ENCODE results near the gene RAD51B. TPM values are rescaled to one million over a fixed set of nuclear protein-coding genes. Genes with fewer than 3 reads are reported as not detected.

RAD51B gene
- total and polyA plus RNA-seq, 2 donors (not counting 1 experiment from before 2014, with no cell fraction given) = 4.6 to 16.3 TPM

- no peak for TF ChIP-seq EZH2 (IDR thresholded peaks at IDR 0.05; ENCODE audit: low read length, missing control alignments)
- TF ChIP-seq, protein P1, sequence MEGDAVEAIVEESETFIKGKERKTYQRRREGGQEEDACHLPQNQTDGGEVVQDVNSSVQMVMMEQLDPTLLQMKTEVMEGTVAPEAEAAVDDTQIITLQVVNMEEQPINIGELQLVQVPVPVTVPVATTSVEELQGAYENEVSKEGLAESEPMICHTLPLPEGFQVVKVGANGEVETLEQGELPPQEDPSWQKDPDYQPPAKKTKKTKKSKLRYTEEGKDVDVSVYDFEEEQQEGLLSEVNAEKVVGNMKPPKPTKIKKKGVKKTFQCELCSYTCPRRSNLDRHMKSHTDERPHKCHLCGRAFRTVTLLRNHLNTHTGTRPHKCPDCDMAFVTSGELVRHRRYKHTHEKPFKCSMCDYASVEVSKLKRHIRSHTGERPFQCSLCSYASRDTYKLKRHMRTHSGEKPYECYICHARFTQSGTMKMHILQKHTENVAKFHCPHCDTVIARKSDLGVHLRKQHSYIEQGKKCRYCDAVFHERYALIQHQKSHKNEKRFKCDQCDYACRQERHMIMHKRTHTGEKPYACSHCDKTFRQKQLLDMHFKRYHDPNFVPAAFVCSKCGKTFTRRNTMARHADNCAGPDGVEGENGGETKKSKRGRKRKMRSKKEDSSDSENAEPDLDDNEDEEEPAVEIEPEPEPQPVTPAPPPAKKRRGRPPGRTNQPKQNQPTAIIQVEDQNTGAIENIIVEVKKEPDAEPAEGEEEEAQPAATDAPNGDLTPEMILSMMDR (conservative IDR thresholded peaks at IDR 0.05 in 1 of 2, IDR thresholded peaks at IDR 0.05 in 1 of 2; ENCODE audit: low read depth in 1 of 2, low read length in 2 of 2) = no peak
- no peak overlapping the region for H3K4me3 ChIP-seq (replicated peaks in 1 of 4; ENCODE audit: control extremely low read depth in 1 of 4, insufficient read depth in 1 of 4, low read depth in 3 of 4, low read length in 4 of 4)
- peaks cover 12% of the 10 kb centered on the region for H3K36me3 ChIP-seq (ENCODE audit: control insufficient read depth, insufficient read depth, low read length)
Observed at GRCh38 chr14:67778792-67779191, 40.8 kb upstream of the RAD51B start.

DNA sequence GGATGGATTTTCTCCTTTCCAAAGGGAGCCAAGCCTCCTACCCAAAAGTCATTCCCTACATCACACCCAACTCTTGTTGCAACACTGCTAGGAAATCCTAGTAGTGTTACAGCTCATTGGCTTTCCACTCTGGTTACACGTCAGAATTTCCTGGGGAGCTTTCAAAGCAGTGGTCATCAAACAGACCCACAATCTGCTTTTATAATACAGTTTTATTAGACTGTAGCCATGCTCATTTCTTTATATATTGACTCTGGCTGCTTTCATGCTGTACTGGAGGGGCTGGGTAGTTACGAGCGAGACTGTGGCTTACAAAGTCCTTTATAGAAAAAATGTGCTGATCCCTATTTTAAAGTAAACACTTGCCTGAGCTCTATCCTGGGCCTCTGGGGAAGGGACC is 37.5 kb upstream of the RAD51B start:
- H3K9me3 ChIP-seq (ENCODE audit: control insufficient read depth, insufficient read depth, low read depth, low read length) = no peaks in the 10 kb centered on the region
- no peak overlapping the region for H2AFZ ChIP-seq (ENCODE audit: low read length)
- H3K9ac ChIP-seq (ENCODE audit: insufficient read depth, low read length) = no peak overlapping the region
- no peaks in the 10 kb centered on the region for H4K20me1 ChIP-seq (ENCODE audit: control insufficient read depth, extremely low read depth, insufficient read depth, low read length)
- no peak overlapping the region for H3K27ac ChIP-seq (ENCODE audit: insufficient read depth, low read length)
- no peaks in the 10 kb centered on the region for H3K79me2 ChIP-seq (ENCODE audit: control insufficient read depth, insufficient read depth, low read length)
- H3K4me1 ChIP-seq (ENCODE audit: control insufficient read depth, extremely low read depth, insufficient read depth, low read length) = no peaks in the 10 kb centered on the region
- TF ChIP-seq EZH2 (IDR thresholded peaks at IDR 0.05; ENCODE audit: low read length, missing control alignments) = no peak
- TF ChIP-seq, protein P1 (conservative IDR thresholded peaks at IDR 0.05 in 1 of 2, IDR thresholded peaks at IDR 0.05 in 1 of 2; ENCODE audit: low read depth in 1 of 2, low read length in 2 of 2) = no peak
- no peak overlapping the region for H3K4me2 ChIP-seq (ENCODE audit: extremely low read depth, insufficient read depth, low read length)
- H3K27me3 ChIP-seq (ENCODE audit: control insufficient read depth, insufficient read depth, low read length) = no peaks in the 10 kb centered on the region
- peaks cover 16% of the 10 kb centered on the region for H3K36me3 ChIP-seq (ENCODE audit: control insufficient read depth, insufficient read depth, low read length)
- DNase-seq (ENCODE audit: low read depth in 2 of 2) = no peak
- H3K4me3 ChIP-seq (replicated peaks in 1 of 4; ENCODE audit: control extremely low read depth in 1 of 4, insufficient read depth in 1 of 4, low read depth in 3 of 4, low read length in 4 of 4) = no peak overlapping the region

More at GRCh38 chr14:67778792-67779191, 40.8 kb upstream of the RAD51B start:
- no peaks in the 10 kb centered on the region for H3K27me3 ChIP-seq (ENCODE audit: control insufficient read depth, insufficient read depth, low read length)
- H2AFZ ChIP-seq (ENCODE audit: low read length) = no peak overlapping the region
- H3K4me2 ChIP-seq (ENCODE audit: extremely low read depth, insufficient read depth, low read length) = no peak overlapping the region
- no peaks in the 10 kb centered on the region for H3K4me1 ChIP-seq (ENCODE audit: control insufficient read depth, extremely low read depth, insufficient read depth, low read length)
- no peak for DNase-seq (ENCODE audit: low read depth in 2 of 2)
- no peaks in the 10 kb centered on the region for H3K9me3 ChIP-seq (ENCODE audit: control insufficient read depth, insufficient read depth, low read depth, low read length)
- no peak overlapping the region for H3K27ac ChIP-seq (ENCODE audit: insufficient read depth, low read length)
- H3K79me2 ChIP-seq (ENCODE audit: control insufficient read depth, insufficient read depth, low read length) = no peaks in the 10 kb centered on the region
- no peak overlapping the region for H3K9ac ChIP-seq (ENCODE audit: insufficient read depth, low read length)
- no peaks in the 10 kb centered on the region for H4K20me1 ChIP-seq (ENCODE audit: control insufficient read depth, extremely low read depth, insufficient read depth, low read length)

DNA sequence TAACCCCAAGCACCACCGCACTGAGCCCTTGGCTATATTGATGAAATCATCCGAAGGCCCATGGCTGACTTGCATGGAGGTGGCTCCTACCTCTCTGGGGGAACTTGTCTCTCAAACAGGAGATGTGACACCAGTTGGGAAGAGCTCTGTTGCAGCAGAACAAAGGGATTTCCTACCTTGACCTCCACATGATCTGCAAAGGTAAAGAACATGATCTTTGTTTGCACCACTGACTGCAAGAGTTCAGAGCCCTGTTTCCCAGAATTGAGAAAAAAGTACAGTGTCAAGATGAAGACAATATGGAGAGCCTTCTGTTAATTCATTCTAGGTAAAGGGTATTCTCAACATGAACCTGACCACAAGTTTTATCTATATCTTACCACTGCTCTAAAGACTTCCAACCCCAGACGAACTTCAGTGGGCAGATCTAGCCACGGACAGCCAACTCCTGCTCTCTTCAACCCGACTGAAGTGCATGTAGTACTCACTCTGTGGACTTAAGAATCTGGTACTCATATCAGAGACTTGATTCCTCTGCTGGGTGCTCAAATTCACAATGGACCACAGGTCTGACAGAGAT is 35.2 kb upstream of the RAD51B start:
- no peak for DNase-seq (ENCODE audit: low read depth in 2 of 2)
- Histone ChIP-seq H4K20me1 (ENCODE audit: control insufficient read depth, extremely low read depth, insufficient read depth, low read length) (no peaks in the 10 kb centered on the region), H3K4me1 (ENCODE audit: control insufficient read depth, extremely low read depth, insufficient read depth, low read length) (no peaks in the 10 kb centered on the region), H3K27ac (ENCODE audit: insufficient read depth, low read length) (no peak overlapping the region), H3K4me2 (ENCODE audit: extremely low read depth, insufficient read depth, low read length) (no peak overlapping the region), H3K36me3 (ENCODE audit: control insufficient read depth, insufficient read depth, low read length) (peaks cover 13% of the 10 kb centered on the region), H3K4me3 (replicated peaks in 1 of 4; ENCODE audit: control extremely low read depth in 1 of 4, insufficient read depth in 1 of 4, low read depth in 3 of 4, low read length in 4 of 4) (no peak overlapping the region), H3K27me3 (ENCODE audit: control insufficient read depth, insufficient read depth, low read length) (no peaks in the 10 kb centered on the region), H3K79me2 (ENCODE audit: control insufficient read depth, insufficient read depth, low read length) (no peaks in the 10 kb centered on the region), H2AFZ (ENCODE audit: low read length) (no peak overlapping the region), H3K9me3 (ENCODE audit: control insufficient read depth, insufficient read depth, low read depth, low read length) (no peaks in the 10 kb centered on the region), H3K9ac (ENCODE audit: insufficient read depth, low read length) (no peak overlapping the region)
- no peak for TF ChIP-seq EZH2 (IDR thresholded peaks at IDR 0.05; ENCODE audit: low read length, missing control alignments)
- TF ChIP-seq, protein P1 (conservative IDR thresholded peaks at IDR 0.05 in 1 of 2, IDR thresholded peaks at IDR 0.05 in 1 of 2; ENCODE audit: low read depth in 1 of 2, low read length in 2 of 2) = no peak
